Body of pancreas (tissue), 4 donors: ENCODE measurements around the gene YEATS2. TPM values are rescaled to one million over a fixed set of nuclear protein-coding genes. Genes with fewer than 3 reads are reported as not detected.
"Not testable (repeated sequence)": the region's sequence is repeated elsewhere in the genome, so short reads cannot be mapped to it uniquely, and the experiment has no call there.

Experiments
- ATAC-seq: fragments of 150-250 bp; one replicate; pipeline ENCODE4 v1.9.1; 2016
- DNase-seq, 4 donors: peaks; one replicate each; pipeline ENCODE4 v3.0.0-alpha.2; 2019
- H3K27ac ChIP-seq, 4 donors: fragments of 200-600 bp; sonication (generic); 1 replicate in 3 of 4; 2 replicates in 1 of 4; pipeline versions ENCODE4 v1.5.1 to v1.6.1; 2016 to 2019; ENCODE audit warnings: mild to moderate bottlenecking in 1 of 4, mixed read lengths in 1 of 4, moderate library complexity in 1 of 4
- H3K27me3 ChIP-seq, 2 donors: fragments of 200-600 bp; sonication (generic); one replicate each; pipeline ENCODE4 v1.6.0; 2016; ENCODE audit warnings: mild to moderate bottlenecking in 1 of 2
- H3K36me3 ChIP-seq, 2 donors: fragments of 200-600 bp; sonication (generic); replicated peaks in 1 of 2; 2 replicates each; pipeline ENCODE4 v1.5.1; 2016; ENCODE audit warnings: low read depth in 2 of 2; ENCODE audit not compliant: insufficient read depth in 1 of 2
- H3K4me1 ChIP-seq: fragments of 200-600 bp; sonication (generic); one replicate; pipeline ENCODE4 v1.6.0; 2016
- H3K4me3 ChIP-seq, 2 donors: fragments of 200-600 bp; sonication (generic); 1 replicate in 1 of 2; 2 replicates in 1 of 2; pipeline ENCODE4 v1.5.1; 2016 to 2019
- H3K9me3 ChIP-seq, 3 donors: fragments of 200-600 bp; sonication (generic); 1 replicate in 2 of 3; 2 replicates in 1 of 3; pipeline ENCODE4 v1.5.1; 2016
- POLR2A ChIP-seq, 3 donors: fragments of 450-650 bp; IDR thresholded peaks; one replicate each; pipeline ENCODE4 v1.6.1; 2016; ENCODE audit warnings: antibody characterized with exemption in 3 of 3, mild to moderate bottlenecking in 2 of 3
- WGBS, 2 donors: methylation state at CpG; one replicate each; pipeline ENCODE4 v1.1.5; 2017; 5-methylcytosine and 5-hydroxymethylcytosine counted together
- intact Hi-C: fragments of 100-400 bp; cut with DNase I; formaldehyde crosslinking; loops from one replicate; pipeline ENCODE4 v1.15.1; 2023
- total RNA-seq, 2 donors: library from RNA; depleted of rRNA; stranded (reverse); fragments of >200 nt; gene quantifications; one replicate each; pipeline ENCODE4 v1.1.0, GENCODE V29; 2016
- TF ChIP-seq, protein P1 (sequence below), 7 experiments: fragments of 450-650 bp in 4 of 7; fragments of 200-600 bp in 3 of 7; sonication (generic) in 3 of 7; IDR thresholded peaks; one replicate each; pipeline ENCODE4 v1.5.1; 2016 to 2019; ENCODE audit warnings: antibody characterized with exemption in 7 of 7

Gene YEATS2
- total RNA-seq, 2 donors from 2014 or later, result 12.5 to 13.8 TPM

GRCh38 chr3:183698318-183698751 is 738 bp downstream of the YEATS2 start:
- intact Hi-C loops, result no loop called here
- no peaks in the 10 kb centered on the region for H3K36me3 ChIP-seq
- H3K9me3 ChIP-seq, result no peaks in the 10 kb centered on the region
- ATAC-seq (peak; percentile 30), DNase-seq (peak in 3 of 4 donors; percentile 6 to 23 (median 18))
- peaks cover 16% of the 10 kb centered on the region for H3K4me1 ChIP-seq
- TF ChIP-seq, protein P1, sequence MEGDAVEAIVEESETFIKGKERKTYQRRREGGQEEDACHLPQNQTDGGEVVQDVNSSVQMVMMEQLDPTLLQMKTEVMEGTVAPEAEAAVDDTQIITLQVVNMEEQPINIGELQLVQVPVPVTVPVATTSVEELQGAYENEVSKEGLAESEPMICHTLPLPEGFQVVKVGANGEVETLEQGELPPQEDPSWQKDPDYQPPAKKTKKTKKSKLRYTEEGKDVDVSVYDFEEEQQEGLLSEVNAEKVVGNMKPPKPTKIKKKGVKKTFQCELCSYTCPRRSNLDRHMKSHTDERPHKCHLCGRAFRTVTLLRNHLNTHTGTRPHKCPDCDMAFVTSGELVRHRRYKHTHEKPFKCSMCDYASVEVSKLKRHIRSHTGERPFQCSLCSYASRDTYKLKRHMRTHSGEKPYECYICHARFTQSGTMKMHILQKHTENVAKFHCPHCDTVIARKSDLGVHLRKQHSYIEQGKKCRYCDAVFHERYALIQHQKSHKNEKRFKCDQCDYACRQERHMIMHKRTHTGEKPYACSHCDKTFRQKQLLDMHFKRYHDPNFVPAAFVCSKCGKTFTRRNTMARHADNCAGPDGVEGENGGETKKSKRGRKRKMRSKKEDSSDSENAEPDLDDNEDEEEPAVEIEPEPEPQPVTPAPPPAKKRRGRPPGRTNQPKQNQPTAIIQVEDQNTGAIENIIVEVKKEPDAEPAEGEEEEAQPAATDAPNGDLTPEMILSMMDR (IDR thresholded peaks at IDR 0.05), result no peak
- TF ChIP-seq POLR2A (IDR thresholded peaks at IDR 0.05), result no peak
- H3K27me3 ChIP-seq, result no peaks in the 10 kb centered on the region
- H3K27ac ChIP-seq, result peak overlapping the region; percentile 69 to 86 (median 81)
- H3K4me3 ChIP-seq, result peak overlapping the region; percentile 66 to 69
- 0% methylated on average over 9 to 13 of the region's 13 CpGs for WGBS, 2 donors

GRCh38 chr3:183698756-183699155 is 1.2 kb downstream of the YEATS2 start:
- peaks cover 16% of the 10 kb centered on the region for H3K4me1 ChIP-seq
- TF ChIP-seq, protein P1 (IDR thresholded peaks at IDR 0.05), result no peak
- no peak for TF ChIP-seq POLR2A (IDR thresholded peaks at IDR 0.05)
- H3K4me3 ChIP-seq, result peak overlapping the region in 1 of 2 donors; percentile 66
- 16 to 18% methylated on average over 9 of the region's 9 CpGs for WGBS, 2 donors
- intact Hi-C loops, result no loop called here
- DNase-seq, result peak in 1 of 4 donors; percentile 35
- H3K9me3 ChIP-seq, result no peaks in the 10 kb centered on the region
- H3K36me3 ChIP-seq, result no peaks in the 10 kb centered on the region
- H3K27ac ChIP-seq, result peak overlapping the region in 3 of 4 donors; percentile 13 to 86 (median 86)
- no peak for ATAC-seq
- H3K27me3 ChIP-seq, result no peaks in the 10 kb centered on the region

DNA sequence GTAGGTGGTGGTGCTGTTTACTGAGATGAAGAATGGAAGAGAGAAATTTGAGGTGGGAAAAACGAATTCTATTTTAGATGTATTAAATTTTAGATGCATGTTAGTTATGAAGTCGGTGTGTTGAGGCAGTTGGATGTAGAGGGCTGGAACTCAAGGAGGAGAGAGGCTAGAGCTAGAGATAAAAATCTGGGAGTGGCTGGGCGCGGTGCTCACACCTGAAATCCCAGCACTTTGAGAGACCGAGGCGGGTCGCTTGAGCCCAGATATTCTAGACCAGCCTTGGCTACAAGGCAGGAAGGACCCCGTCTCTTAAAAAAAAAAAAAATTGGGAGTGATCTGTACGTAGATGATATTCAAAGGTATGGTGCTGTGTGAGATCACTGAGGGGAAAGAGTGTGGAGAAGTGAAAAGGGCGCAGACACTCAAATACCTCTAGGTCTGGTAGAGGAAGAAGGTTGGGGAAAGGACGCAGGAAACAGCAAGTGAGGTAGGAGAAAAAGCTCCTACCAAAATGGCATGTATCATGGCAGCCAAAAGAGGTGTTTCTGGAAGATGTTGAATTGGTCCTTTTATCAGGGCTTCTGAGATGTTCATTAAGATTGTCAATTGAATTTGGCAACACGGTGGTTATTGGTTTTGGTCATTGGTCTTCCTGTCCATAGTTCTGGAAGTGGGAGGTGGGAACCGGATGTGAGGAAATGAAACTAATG is 1.8 kb downstream of the YEATS2 start:
- H3K27me3 ChIP-seq, result no peaks in the 10 kb centered on the region
- no peaks in the 10 kb centered on the region for H3K36me3 ChIP-seq
- no peak for TF ChIP-seq POLR2A (IDR thresholded peaks at IDR 0.05)
- TF ChIP-seq, protein P1 (IDR thresholded peaks at IDR 0.05), result no peak
- H3K27ac ChIP-seq, result peak overlapping the region in 3 of 4 donors; percentile 13 to 86 (median 86)
- 75 to 80% methylated on average over 13 of the region's 13 CpGs for WGBS, 2 donors
- H3K4me3 ChIP-seq, result no peak overlapping the region
- no peaks in the 10 kb centered on the region for H3K9me3 ChIP-seq
- H3K4me1 ChIP-seq, result peaks cover 16% of the 10 kb centered on the region
- ATAC-seq, result no peak
- intact Hi-C loops, result no loop called here
- DNase-seq, result no peak

GRCh38 chr3:183701744-183702143 is 4.1 kb downstream of the YEATS2 start:
- no peaks in the 10 kb centered on the region for H3K36me3 ChIP-seq
- no peak for TF ChIP-seq POLR2A (IDR thresholded peaks at IDR 0.05)
- TF ChIP-seq, protein P1 (IDR thresholded peaks at IDR 0.05), result no peak
- no peak overlapping the region for H3K27ac ChIP-seq
- no peaks in the 10 kb centered on the region for H3K27me3 ChIP-seq
- H3K9me3 ChIP-seq, result no peaks in the 10 kb centered on the region
- DNase-seq, result no peak
- no peak overlapping the region for H3K4me3 ChIP-seq
- peaks cover 16% of the 10 kb centered on the region for H3K4me1 ChIP-seq
- WGBS, 2 donors, result 93 to 95% methylated on average over 5 of the region's 5 CpGs
- no peak for ATAC-seq
- intact Hi-C loops, result no loop called here

GRCh38 chr3:183703892-183704291 is 6.3 kb downstream of the YEATS2 start:
- H3K4me3 ChIP-seq, H3K9me3 ChIP-seq, intact Hi-C loops, H3K36me3 ChIP-seq, DNase-seq, H3K27me3 ChIP-seq, H3K4me1 ChIP-seq, ATAC-seq, H3K27ac ChIP-seq: not testable (repeated sequence)
- 85 to 93% methylated on average over 6 of the region's 6 CpGs for WGBS, 2 donors
